GM23338 (cell line): ENCODE data around the gene SF3A1. TPM values are rescaled to one million over a fixed set of nuclear protein-coding genes. Genes with fewer than 3 reads are reported as not detected.

Experiments
- ATAC-seq: fragments of 200-7000 bp; cut with Tn5 transposase; 3 replicates; pipeline ENCODE4 v1.9.1; 2020
- DNase-seq: peaks from one replicate; pipeline ENCODE4 v3.0.0-alpha.2; 2015; ENCODE audit warnings: low spot score
- H2AFZ ChIP-seq: fragments of 200-600 bp; sonication (generic); 2 replicates; pipeline ENCODE4 v1.8.0; 2016; ENCODE audit warnings: antibody characterized with exemption, mild to moderate bottlenecking, moderate library complexity
- H3F3A ChIP-seq: fragments of 200-600 bp; sonication (generic); replicated peaks from 2 replicates; pipeline ENCODE4 v1.8.0; 2017; ENCODE audit warnings: antibody characterized with exemption, mixed run types, low read depth
- H3K27ac ChIP-seq: fragments of 200-600 bp; sonication (generic); 2 replicates; pipeline ENCODE4 v1.6.1; 2016; ENCODE audit warnings: low read depth
- H3K27me3 ChIP-seq: fragments of 200-600 bp; sonication (generic); 2 replicates; pipeline ENCODE4 v1.8.0; 2016; ENCODE audit warnings: mild to moderate bottlenecking, mixed run types, moderate library complexity; ENCODE audit not compliant: insufficient read depth
- H3K36me3 ChIP-seq: fragments of 200-600 bp; sonication (generic); 2 replicates; pipeline ENCODE4 v1.8.0; 2016; ENCODE audit warnings: mild to moderate bottlenecking; ENCODE audit not compliant: insufficient read depth
- H3K4me1 ChIP-seq: fragments of 200-600 bp; sonication (generic); 2 replicates; pipeline ENCODE4 v1.8.0; 2016; ENCODE audit warnings: mild to moderate bottlenecking, moderate library complexity; ENCODE audit not compliant: insufficient read depth
- H3K4me2 ChIP-seq: fragments of 200-600 bp; sonication (generic); 2 replicates; pipeline ENCODE4 v1.7.1; 2017; ENCODE audit warnings: mixed run types
- H3K4me3 ChIP-seq: fragments of 200-600 bp; sonication (generic); 2 replicates; pipeline ENCODE4 v1.6.1; 2016; ENCODE audit warnings: mixed run types
- H3K79me2 ChIP-seq: fragments of 200-600 bp; sonication (generic); replicated peaks from 2 replicates; pipeline ENCODE4 v1.8.0; 2017; ENCODE audit warnings: mild to moderate bottlenecking; ENCODE audit not compliant: insufficient read depth
- H3K9me2 ChIP-seq: fragments of 200-600 bp; sonication (generic); 2 replicates; pipeline ENCODE4 v1.8.0; 2017; ENCODE audit not compliant: insufficient read depth
- H4K20me1 ChIP-seq: fragments of 200-600 bp; sonication (generic); replicated peaks from 2 replicates; pipeline ENCODE4 v1.8.0; 2017; ENCODE audit warnings: mild to moderate bottlenecking; ENCODE audit not compliant: insufficient read depth
- H3K27ac Mint-ChIP-seq: 2 replicates; pipeline ENCODE4 v1.8.0; 2020; ENCODE audit warnings: inconsistent platforms, mild to moderate bottlenecking, moderate library complexity, mixed read lengths
- H3K27me3 Mint-ChIP-seq: 3 replicates; pipeline ENCODE4 v1.8.0; 2022; ENCODE audit warnings: low read depth, mild to moderate bottlenecking, moderate library complexity, mixed read lengths, inconsistent platforms; ENCODE audit not compliant: insufficient read depth, poor library complexity
- H3K36me3 Mint-ChIP-seq: 3 replicates; pipeline ENCODE4 v1.8.0; 2021; ENCODE audit warnings: low read depth, mild to moderate bottlenecking, inconsistent platforms, moderate library complexity, mixed read lengths
- H3K4me1 Mint-ChIP-seq: 3 replicates; pipeline ENCODE4 v1.8.0; 2020; ENCODE audit warnings: mild to moderate bottlenecking, inconsistent platforms, mixed read lengths
- H3K4me3 Mint-ChIP-seq: 3 replicates; pipeline ENCODE4 v1.8.0; 2021; ENCODE audit warnings: moderate library complexity, mild to moderate bottlenecking, inconsistent platforms, mixed read lengths
- H3K9me3 Mint-ChIP-seq: 3 replicates; pipeline ENCODE4 v1.8.0; 2020; ENCODE audit warnings: moderate library complexity, mild to moderate bottlenecking, inconsistent platforms, mixed read lengths
- CREB1 ChIP-seq: fragments of 250-450 bp; sonication (Bioruptor Pico); IDR thresholded peaks from 2 replicates; pipeline ENCODE4 v1.5.0; 2020; ENCODE audit warnings: low read depth, mild to moderate bottlenecking, moderate library complexity
- EZH2 ChIP-seq: fragments of 200-600 bp; sonication (generic); IDR thresholded peaks from one replicate; pipeline ENCODE4 v1.8.0; 2017; ENCODE audit warnings: antibody characterized with exemption, mild to moderate bottlenecking, low read depth; ENCODE audit not compliant: unreplicated experiment
- EZH2phosphoT487 ChIP-seq: fragments of 200-600 bp; sonication (generic); IDR thresholded peaks from one replicate; pipeline ENCODE4 v1.8.1; 2018; ENCODE audit warnings: antibody characterized with exemption; ENCODE audit not compliant: unreplicated experiment
- JUNB ChIP-seq: IDR thresholded peaks from one replicate; pipeline ENCODE4 v1.6.1; 2016; ENCODE audit warnings: antibody characterized with exemption; ENCODE audit not compliant: unreplicated experiment
- NANOG ChIP-seq: IDR thresholded peaks from 2 replicates; pipeline ENCODE4 v1.6.1; 2016; ENCODE audit warnings: antibody characterized with exemption, borderline replicate concordance
- POLR2AphosphoS5 ChIP-seq: IDR thresholded peaks from 2 replicates; pipeline ENCODE4 v1.6.1; 2016; ENCODE audit warnings: antibody characterized with exemption, low read depth
- STAT1 ChIP-seq: IDR thresholded peaks from one replicate; pipeline ENCODE4 v1.6.1; 2016; ENCODE audit warnings: antibody characterized with exemption; ENCODE audit not compliant: unreplicated experiment
- ZNF114 ChIP-seq: fragments of 250-450 bp; sonication (Bioruptor Pico); IDR thresholded peaks from 2 replicates; pipeline ENCODE4 v1.5.0; 2020; ENCODE audit warnings: mild to moderate bottlenecking, moderate library complexity
- ZNF331 ChIP-seq: fragments of 250-450 bp; sonication (Bioruptor Pico); IDR thresholded peaks from 2 replicates; pipeline ENCODE4 v1.5.0; 2020; ENCODE audit warnings: low read depth, mild to moderate bottlenecking, moderate library complexity
- ZNF462 ChIP-seq: fragments of 250-450 bp; sonication (Bioruptor Pico); IDR thresholded peaks from 2 replicates; pipeline ENCODE4 v1.5.0; 2020; ENCODE audit warnings: mild to moderate bottlenecking, moderate library complexity
- polyA plus RNA-seq: library from polyadenylated mRNA; unstranded; fragments of >200 nt; fragmentation: Nextera tagmentation; extraction: Ambion mirVana; gene quantifications from 2 replicates; pipeline ENCODE4 v1.2.1, GENCODE V29; 2016
- total RNA-seq: library from RNA; depleted of rRNA; stranded (reverse); fragments of >200 nt; shearing (Covaris generic); gene quantifications from 2 replicates; pipeline ENCODE4 v1.2.3, GENCODE V29; 2014
- TF ChIP-seq, protein P1 (sequence below): IDR thresholded peaks from one replicate; pipeline ENCODE4 v1.6.1; 2018; ENCODE audit warnings: antibody characterized with exemption; ENCODE audit not compliant: unreplicated experiment
- TF ChIP-seq, protein P2 (sequence below): IDR thresholded peaks from 2 replicates; pipeline ENCODE4 v1.6.1; 2016; ENCODE audit warnings: antibody characterized with exemption
- TF ChIP-seq, protein P3 (sequence below), 2 experiments: fragments of 200-600 bp in 1 of 2; sonication (generic) in 1 of 2; conservative IDR thresholded peaks; 2 replicates each; pipeline versions ENCODE4 v1.5.1 to v1.6.1; 2016 to 2017; ENCODE audit warnings: antibody characterized with exemption in 2 of 2, low read depth in 2 of 2, mild to moderate bottlenecking in 2 of 2, moderate library complexity in 1 of 2

SF3A1 gene
- total and polyA plus RNA-seq, 2 experiments from 2014 or later: 107 to 108 TPM

- no peak overlapping the region for H3K27ac ChIP-seq
- Mint-ChIP-seq H3K4me1 (no peaks in the 10 kb centered on the region), H3K36me3 (peaks cover 98% of the 10 kb centered on the region), H3K9me3 (no peaks in the 10 kb centered on the region), H3K27ac (no peak overlapping the region), H3K27me3 (peaks cover 5% of the 10 kb centered on the region), H3K4me3 (no peak overlapping the region)
- no peak for DNase-seq
- no peak overlapping the region for H2AFZ ChIP-seq
- no peaks in the 10 kb centered on the region for H3K79me2 ChIP-seq
- no peak for ATAC-seq
- peaks cover 61% of the 10 kb centered on the region for H3K36me3 ChIP-seq
- no peaks in the 10 kb centered on the region for H3K9me2 ChIP-seq
- H3F3A ChIP-seq: no peaks in the 10 kb centered on the region
- TF ChIP-seq STAT1 (no peak), POLR2AphosphoS5 (no peak), ZNF114 (no peak), CREB1 (CRISPR knock-in tag) (no peak), ZNF462 (CRISPR knock-in tag) (no peak), EZH2 (no peak), ZNF331 (CRISPR knock-in tag) (no peak), JUNB (no peak), EZH2phosphoT487 (no peak), NANOG (no peak)
- TF ChIP-seq, protein P1, sequence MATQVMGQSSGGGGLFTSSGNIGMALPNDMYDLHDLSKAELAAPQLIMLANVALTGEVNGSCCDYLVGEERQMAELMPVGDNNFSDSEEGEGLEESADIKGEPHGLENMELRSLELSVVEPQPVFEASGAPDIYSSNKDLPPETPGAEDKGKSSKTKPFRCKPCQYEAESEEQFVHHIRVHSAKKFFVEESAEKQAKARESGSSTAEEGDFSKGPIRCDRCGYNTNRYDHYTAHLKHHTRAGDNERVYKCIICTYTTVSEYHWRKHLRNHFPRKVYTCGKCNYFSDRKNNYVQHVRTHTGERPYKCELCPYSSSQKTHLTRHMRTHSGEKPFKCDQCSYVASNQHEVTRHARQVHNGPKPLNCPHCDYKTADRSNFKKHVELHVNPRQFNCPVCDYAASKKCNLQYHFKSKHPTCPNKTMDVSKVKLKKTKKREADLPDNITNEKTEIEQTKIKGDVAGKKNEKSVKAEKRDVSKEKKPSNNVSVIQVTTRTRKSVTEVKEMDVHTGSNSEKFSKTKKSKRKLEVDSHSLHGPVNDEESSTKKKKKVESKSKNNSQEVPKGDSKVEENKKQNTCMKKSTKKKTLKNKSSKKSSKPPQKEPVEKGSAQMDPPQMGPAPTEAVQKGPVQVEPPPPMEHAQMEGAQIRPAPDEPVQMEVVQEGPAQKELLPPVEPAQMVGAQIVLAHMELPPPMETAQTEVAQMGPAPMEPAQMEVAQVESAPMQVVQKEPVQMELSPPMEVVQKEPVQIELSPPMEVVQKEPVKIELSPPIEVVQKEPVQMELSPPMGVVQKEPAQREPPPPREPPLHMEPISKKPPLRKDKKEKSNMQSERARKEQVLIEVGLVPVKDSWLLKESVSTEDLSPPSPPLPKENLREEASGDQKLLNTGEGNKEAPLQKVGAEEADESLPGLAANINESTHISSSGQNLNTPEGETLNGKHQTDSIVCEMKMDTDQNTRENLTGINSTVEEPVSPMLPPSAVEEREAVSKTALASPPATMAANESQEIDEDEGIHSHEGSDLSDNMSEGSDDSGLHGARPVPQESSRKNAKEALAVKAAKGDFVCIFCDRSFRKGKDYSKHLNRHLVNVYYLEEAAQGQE: no peak
- TF ChIP-seq, protein P2, sequence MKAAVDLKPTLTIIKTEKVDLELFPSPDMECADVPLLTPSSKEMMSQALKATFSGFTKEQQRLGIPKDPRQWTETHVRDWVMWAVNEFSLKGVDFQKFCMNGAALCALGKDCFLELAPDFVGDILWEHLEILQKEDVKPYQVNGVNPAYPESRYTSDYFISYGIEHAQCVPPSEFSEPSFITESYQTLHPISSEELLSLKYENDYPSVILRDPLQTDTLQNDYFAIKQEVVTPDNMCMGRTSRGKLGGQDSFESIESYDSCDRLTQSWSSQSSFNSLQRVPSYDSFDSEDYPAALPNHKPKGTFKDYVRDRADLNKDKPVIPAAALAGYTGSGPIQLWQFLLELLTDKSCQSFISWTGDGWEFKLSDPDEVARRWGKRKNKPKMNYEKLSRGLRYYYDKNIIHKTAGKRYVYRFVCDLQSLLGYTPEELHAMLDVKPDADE: no peak
- TF ChIP-seq, protein P3, sequence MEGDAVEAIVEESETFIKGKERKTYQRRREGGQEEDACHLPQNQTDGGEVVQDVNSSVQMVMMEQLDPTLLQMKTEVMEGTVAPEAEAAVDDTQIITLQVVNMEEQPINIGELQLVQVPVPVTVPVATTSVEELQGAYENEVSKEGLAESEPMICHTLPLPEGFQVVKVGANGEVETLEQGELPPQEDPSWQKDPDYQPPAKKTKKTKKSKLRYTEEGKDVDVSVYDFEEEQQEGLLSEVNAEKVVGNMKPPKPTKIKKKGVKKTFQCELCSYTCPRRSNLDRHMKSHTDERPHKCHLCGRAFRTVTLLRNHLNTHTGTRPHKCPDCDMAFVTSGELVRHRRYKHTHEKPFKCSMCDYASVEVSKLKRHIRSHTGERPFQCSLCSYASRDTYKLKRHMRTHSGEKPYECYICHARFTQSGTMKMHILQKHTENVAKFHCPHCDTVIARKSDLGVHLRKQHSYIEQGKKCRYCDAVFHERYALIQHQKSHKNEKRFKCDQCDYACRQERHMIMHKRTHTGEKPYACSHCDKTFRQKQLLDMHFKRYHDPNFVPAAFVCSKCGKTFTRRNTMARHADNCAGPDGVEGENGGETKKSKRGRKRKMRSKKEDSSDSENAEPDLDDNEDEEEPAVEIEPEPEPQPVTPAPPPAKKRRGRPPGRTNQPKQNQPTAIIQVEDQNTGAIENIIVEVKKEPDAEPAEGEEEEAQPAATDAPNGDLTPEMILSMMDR (conservative IDR thresholded peaks at IDR 0.05; ENCODE audit: low read depth in 2 of 2): no peak
- H4K20me1 ChIP-seq: peaks cover 10% of the 10 kb centered on the region; the same call in 1 of the 2 replicates
- no peaks in the 10 kb centered on the region for H3K27me3 ChIP-seq
- H3K4me3 ChIP-seq: no peak overlapping the region
- H3K4me2 ChIP-seq: no peak overlapping the region
- no peaks in the 10 kb centered on the region for H3K4me1 ChIP-seq
Measured at GRCh38 chr22:30336752-30337460, 19.8 kb downstream of the SF3A1 start.
